Panc1 (cell line): ENCODE data around the gene SLC7A7. TPM values are rescaled to one million over a fixed set of nuclear protein-coding genes. Genes with fewer than 3 reads are reported as not detected.
A peak's percentile ranks its signal among the peaks of the same experiment; 100 is the strongest.

Experiments used
- ATAC-seq: fragments of 200-7000 bp; cut with Tn5 transposase; 2 replicates; pipeline ENCODE4 v1.9.1; 2020; ENCODE audit warnings: mild to moderate bottlenecking, moderate library complexity
- BruUV-seq: library from RNA; stranded (reverse); fragments of 400-500 nt; replicated peaks from 2 replicates; lab custom pipeline; 2021; lab: Mats Ljungman, UMichigan
- CTCF ChIA-PET: fragments of 300-600 bp; sonication (Branson Sonifier 250); formaldehyde crosslinking; loops from one replicate; lab custom pipeline; 2022; ENCODE audit warnings: antibody characterized with exemption; lab: Charles Lee
- POLR2A ChIA-PET: fragments of 300-600 bp; sonication (Branson Sonifier 250); formaldehyde crosslinking; loops from one replicate; lab custom pipeline; 2022; ENCODE audit warnings: antibody characterized with exemption; lab: Charles Lee
- DNase-seq: peaks from one replicate; pipeline ENCODE4 v3.0.0-alpha.2; 2010; ENCODE audit warnings: low read depth, low spot score
- H3K27ac ChIP-seq: 2 replicates; pipeline ENCODE4 v1.5.1; 2011; ENCODE audit warnings: mild to moderate bottlenecking, low read length, inconsistent platforms
- H3K27me3 ChIP-seq: fragments of 200-500 bp; sonication (Bioruptor generic); 2 replicates; pipeline ENCODE4 v1.6.0; 2014; ENCODE audit warnings: low read length, inconsistent platforms; ENCODE audit not compliant: control insufficient read depth, insufficient read depth
- H3K36me3 ChIP-seq: fragments of 200-500 bp; sonication (Bioruptor generic); 2 replicates; pipeline ENCODE4 v1.5.1; 2014; ENCODE audit warnings: inconsistent platforms, mild to moderate bottlenecking, low read length, moderate library complexity; ENCODE audit not compliant: control insufficient read depth, insufficient read depth
- H3K4me1 ChIP-seq: 2 replicates; pipeline ENCODE4 v1.5.1; 2011; ENCODE audit warnings: inconsistent platforms, mild to moderate bottlenecking, low read length, moderate library complexity; ENCODE audit not compliant: control insufficient read depth, insufficient read depth
- H3K4me3 ChIP-seq, 2 experiments: 2 replicates each; pipeline ENCODE4 v1.5.1; 2011 to 2012; ENCODE audit warnings: low read depth in 2 of 2, low read length in 2 of 2, mild to moderate bottlenecking in 2 of 2, inconsistent platforms in 1 of 2, moderate library complexity in 1 of 2
- H3K9me3 ChIP-seq: fragments of 200-500 bp; sonication (Bioruptor generic); 2 replicates; pipeline ENCODE4 v1.5.1; 2014; ENCODE audit warnings: low read depth, mild to moderate bottlenecking, inconsistent platforms, low read length, moderate library complexity; ENCODE audit not compliant: control insufficient read depth, insufficient read depth
- POLR2AphosphoS5 ChIP-seq: IDR thresholded peaks from 2 replicates; pipeline ENCODE4 v1.6.1; 2012; ENCODE audit warnings: mild to moderate bottlenecking, low read depth, low read length, moderate library complexity
- SIN3A ChIP-seq: IDR thresholded peaks from 2 replicates; pipeline ENCODE4 v1.6.1; 2012; ENCODE audit warnings: low read depth, mild to moderate bottlenecking, low read length, moderate library complexity, borderline replicate concordance; ENCODE audit not compliant: insufficient read depth
- TCF7L2 ChIP-seq: IDR thresholded peaks from 2 replicates; pipeline ENCODE4 v1.6.1; 2011; ENCODE audit warnings: mild to moderate bottlenecking, low read depth, low read length, inconsistent platforms
- in situ Hi-C: cut with HindIII; loops from 2 replicates; pipeline ENCODE4 v1.10.0; 2016; ENCODE audit warnings: low sequenced_read_pairs, low pct_unique_long_range_greater_than_20kb
- intact Hi-C: fragments of 100-400 bp; cut with micrococcal nuclease; formaldehyde crosslinking; loops from one replicate; pipeline ENCODE4 v1.10.0; 2022; ENCODE audit not compliant: unreplicated experiment
- total RNA-seq: library from RNA; stranded (reverse); gene quantifications from one replicate; pipeline ENCODE4 v1.2.1, GENCODE V29; 2021; ENCODE audit not compliant: unreplicated experiment
- TF ChIP-seq, protein P1 (sequence below), 2 experiments: IDR thresholded peaks; 2 replicates each; pipeline ENCODE4 v1.6.1; 2011 to 2012; ENCODE audit warnings: low read depth in 2 of 2, control low read depth in 1 of 2, low read length in 1 of 2, mild to moderate bottlenecking in 1 of 2, moderate library complexity in 1 of 2; ENCODE audit not compliant: insufficient read depth in 1 of 2
- TF ChIP-seq, protein P2 (sequence below): fragments of 450-650 bp; IDR thresholded peaks from 2 replicates; pipeline ENCODE4 v1.5.1; 2017; ENCODE audit warnings: mild to moderate bottlenecking

Gene SLC7A7
- total RNA-seq, 1 experiment from 2014 or later, result 0.85 TPM

DNA sequence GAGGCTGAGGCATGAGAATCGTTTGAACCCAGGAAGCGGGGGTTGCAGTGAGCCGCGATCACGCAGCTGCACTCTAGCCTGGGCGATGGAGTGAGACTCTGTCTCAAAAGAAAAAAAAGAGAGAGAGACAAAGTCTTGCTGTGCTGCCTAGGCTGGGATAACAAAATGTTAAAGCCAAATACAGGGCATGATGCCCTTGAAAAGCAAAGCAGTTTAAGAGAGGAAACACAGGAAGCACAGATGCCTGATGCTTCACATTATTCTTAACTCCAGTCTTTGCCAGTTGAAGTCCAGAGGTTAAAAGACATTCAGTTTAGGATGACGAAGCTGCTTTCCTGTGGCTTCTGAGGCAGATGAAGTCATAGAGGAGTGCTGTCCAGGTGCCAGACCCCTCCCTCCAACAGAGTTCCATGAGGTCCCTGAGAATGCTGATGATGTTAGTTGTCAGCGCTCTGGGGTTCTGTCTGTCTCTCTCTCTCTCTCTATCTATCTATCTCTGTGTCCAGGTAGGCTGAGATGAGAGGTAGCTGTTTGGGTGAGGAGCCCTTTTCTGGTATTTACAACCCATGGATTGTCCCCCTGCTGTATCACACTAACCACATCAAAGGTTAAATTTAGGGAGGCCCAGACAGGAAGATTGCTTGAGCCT lies 9.6 kb upstream of the SLC7A7 start:
- intact Hi-C loops (no loop called here), in situ Hi-C loops (no loop called here)
- Histone ChIP-seq H3K27me3 (no peaks in the 10 kb centered on the region), H3K36me3 (peaks cover under 1% of the 10 kb centered on the region; the same call in 1 of the 2 replicates), H3K4me1 (peaks cover 20% of the 10 kb centered on the region), H3K9me3 (no peaks in the 10 kb centered on the region), H3K4me3 (no peak overlapping the region), H3K27ac (peak overlapping the region; percentile 57; the same call in 1 of the 2 replicates)
- TF ChIP-seq, protein P1, sequence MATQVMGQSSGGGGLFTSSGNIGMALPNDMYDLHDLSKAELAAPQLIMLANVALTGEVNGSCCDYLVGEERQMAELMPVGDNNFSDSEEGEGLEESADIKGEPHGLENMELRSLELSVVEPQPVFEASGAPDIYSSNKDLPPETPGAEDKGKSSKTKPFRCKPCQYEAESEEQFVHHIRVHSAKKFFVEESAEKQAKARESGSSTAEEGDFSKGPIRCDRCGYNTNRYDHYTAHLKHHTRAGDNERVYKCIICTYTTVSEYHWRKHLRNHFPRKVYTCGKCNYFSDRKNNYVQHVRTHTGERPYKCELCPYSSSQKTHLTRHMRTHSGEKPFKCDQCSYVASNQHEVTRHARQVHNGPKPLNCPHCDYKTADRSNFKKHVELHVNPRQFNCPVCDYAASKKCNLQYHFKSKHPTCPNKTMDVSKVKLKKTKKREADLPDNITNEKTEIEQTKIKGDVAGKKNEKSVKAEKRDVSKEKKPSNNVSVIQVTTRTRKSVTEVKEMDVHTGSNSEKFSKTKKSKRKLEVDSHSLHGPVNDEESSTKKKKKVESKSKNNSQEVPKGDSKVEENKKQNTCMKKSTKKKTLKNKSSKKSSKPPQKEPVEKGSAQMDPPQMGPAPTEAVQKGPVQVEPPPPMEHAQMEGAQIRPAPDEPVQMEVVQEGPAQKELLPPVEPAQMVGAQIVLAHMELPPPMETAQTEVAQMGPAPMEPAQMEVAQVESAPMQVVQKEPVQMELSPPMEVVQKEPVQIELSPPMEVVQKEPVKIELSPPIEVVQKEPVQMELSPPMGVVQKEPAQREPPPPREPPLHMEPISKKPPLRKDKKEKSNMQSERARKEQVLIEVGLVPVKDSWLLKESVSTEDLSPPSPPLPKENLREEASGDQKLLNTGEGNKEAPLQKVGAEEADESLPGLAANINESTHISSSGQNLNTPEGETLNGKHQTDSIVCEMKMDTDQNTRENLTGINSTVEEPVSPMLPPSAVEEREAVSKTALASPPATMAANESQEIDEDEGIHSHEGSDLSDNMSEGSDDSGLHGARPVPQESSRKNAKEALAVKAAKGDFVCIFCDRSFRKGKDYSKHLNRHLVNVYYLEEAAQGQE (IDR thresholded peaks at IDR 0.05; ENCODE audit: insufficient read depth in 1 of 2, low read depth in 2 of 2, low read length in 1 of 2), result no peak
- TF ChIP-seq TCF7L2, result no peak
- TF ChIP-seq SIN3A, result no peak
- TF ChIP-seq, protein P2, sequence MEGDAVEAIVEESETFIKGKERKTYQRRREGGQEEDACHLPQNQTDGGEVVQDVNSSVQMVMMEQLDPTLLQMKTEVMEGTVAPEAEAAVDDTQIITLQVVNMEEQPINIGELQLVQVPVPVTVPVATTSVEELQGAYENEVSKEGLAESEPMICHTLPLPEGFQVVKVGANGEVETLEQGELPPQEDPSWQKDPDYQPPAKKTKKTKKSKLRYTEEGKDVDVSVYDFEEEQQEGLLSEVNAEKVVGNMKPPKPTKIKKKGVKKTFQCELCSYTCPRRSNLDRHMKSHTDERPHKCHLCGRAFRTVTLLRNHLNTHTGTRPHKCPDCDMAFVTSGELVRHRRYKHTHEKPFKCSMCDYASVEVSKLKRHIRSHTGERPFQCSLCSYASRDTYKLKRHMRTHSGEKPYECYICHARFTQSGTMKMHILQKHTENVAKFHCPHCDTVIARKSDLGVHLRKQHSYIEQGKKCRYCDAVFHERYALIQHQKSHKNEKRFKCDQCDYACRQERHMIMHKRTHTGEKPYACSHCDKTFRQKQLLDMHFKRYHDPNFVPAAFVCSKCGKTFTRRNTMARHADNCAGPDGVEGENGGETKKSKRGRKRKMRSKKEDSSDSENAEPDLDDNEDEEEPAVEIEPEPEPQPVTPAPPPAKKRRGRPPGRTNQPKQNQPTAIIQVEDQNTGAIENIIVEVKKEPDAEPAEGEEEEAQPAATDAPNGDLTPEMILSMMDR, result no peak
- no peak for TF ChIP-seq POLR2AphosphoS5
- DNase-seq (no peak), ATAC-seq (no peak)
- POLR2A ChIA-PET, result interaction anchor here (1.8 kb wide), 1 partner anchor 12 kb away, joined by 6 read pairs; the partner anchor contains the start of gene MMP14
- no TSS peak for BruUV-seq
- CTCF ChIA-PET, result interaction anchor here (0.5 to 0.8 kb wide), 6 partner anchors 9 to 603 kb away, joined by 4 to 14 read pairs (median 6); no protein-coding TSS in a partner anchor

DNA sequence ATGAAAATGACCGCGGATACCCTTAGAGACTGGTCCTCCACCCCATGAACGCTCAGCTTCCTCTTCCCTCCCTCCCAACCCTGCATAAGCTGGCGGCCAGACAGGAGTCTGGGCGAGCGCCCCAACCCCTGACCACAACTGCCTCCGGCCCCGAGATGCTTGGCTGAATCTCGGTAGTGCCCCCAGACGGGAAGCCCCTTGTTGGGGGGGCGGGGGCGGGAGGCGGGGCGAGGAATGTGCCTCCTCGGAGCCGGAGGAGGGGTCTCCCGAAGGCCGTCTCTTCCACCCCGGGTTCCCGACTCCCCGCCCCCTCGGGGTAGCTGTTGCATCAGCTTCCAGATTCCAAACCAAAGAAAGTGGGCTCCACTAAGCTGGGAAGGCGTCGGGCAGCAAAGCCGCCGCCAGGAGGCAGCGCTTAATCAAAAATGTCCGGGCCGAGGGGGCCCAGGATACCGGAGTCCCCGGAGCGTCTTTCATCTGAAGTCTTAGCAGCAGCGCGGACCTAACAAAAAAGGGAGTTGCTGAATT lies 7.4 kb upstream of the SLC7A7 start:
- DNase-seq (no peak), ATAC-seq (peak; percentile 91)
- TF ChIP-seq, protein P2, result peak; percentile 84
- TF ChIP-seq TCF7L2 (peak; percentile 67), SIN3A (no peak), POLR2AphosphoS5 (no peak)
- TF ChIP-seq, protein P1 (IDR thresholded peaks at IDR 0.05; ENCODE audit: insufficient read depth in 1 of 2, low read depth in 2 of 2, low read length in 1 of 2), result no peak
- BruUV-seq, result no TSS peak
- intact Hi-C loops, result loop anchor here (2.0 kb wide), 1 partner anchor 30 kb away; no protein-coding TSS in a partner anchor
- in situ Hi-C loops, result no loop called here
- Histone ChIP-seq H3K4me1 (peaks cover 23% of the 10 kb centered on the region), H3K27ac (peak overlapping the region; percentile 79), H3K27me3 (no peaks in the 10 kb centered on the region), H3K36me3 (no peaks in the 10 kb centered on the region), H3K4me3 (peak overlapping the region; percentile 35 to 56), H3K9me3 (no peaks in the 10 kb centered on the region)
- ChIA-PET POLR2A (interaction anchor here (0.6 kb wide), 1 partner anchor 234 kb away, joined by 3 read pairs; the partner anchor contains the start of gene DAD1), CTCF (interaction anchor here (0.6 to 2.6 kb wide), 11 partner anchors 10 to 252 kb away, joined by 3 to 50 read pairs (median 5); no protein-coding TSS in a partner anchor)
